Ovary (tissue), 3 donors: ENCODE measurements around the gene POU6F2.

Source experiments
- POLR2A ChIP-seq: fragments of 450-650 bp; IDR thresholded peaks from one replicate; pipeline ENCODE4 v1.6.1; 2017; ENCODE audit warnings: antibody characterized with exemption, mild to moderate bottlenecking, moderate library complexity
- TF ChIP-seq, protein P1 (sequence below), 3 donors: fragments of 450-650 bp in 2 of 3; fragments of 200-600 bp in 1 of 3; IDR thresholded peaks; one replicate each; pipeline versions ENCODE4 v1.5.1 to v1.8.0; 2016 to 2022; ENCODE audit warnings: antibody characterized with exemption in 3 of 3, mild to moderate bottlenecking in 1 of 3
- donor health status: DM: no; HTN: no; CAD: no.

DNA sequence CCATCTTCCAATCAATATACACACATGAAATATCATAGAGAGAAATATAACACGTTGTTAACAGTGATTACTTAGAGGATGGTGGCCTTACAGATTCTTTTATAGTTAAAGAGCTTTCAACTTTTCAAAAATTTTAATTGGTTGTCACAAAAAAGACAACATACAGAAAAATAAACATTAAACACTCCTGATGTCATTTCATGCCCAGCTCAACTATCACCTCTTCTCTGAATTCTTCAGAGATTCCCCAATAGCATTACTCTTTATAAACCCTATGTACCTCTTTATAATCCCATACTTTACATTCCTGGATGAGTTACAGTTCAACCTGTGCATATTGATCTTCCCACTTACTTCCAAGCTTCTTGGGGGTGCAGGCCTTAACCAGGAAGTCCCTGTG lies 159.8 kb downstream of the POU6F2 start:
- TF ChIP-seq, protein P1, sequence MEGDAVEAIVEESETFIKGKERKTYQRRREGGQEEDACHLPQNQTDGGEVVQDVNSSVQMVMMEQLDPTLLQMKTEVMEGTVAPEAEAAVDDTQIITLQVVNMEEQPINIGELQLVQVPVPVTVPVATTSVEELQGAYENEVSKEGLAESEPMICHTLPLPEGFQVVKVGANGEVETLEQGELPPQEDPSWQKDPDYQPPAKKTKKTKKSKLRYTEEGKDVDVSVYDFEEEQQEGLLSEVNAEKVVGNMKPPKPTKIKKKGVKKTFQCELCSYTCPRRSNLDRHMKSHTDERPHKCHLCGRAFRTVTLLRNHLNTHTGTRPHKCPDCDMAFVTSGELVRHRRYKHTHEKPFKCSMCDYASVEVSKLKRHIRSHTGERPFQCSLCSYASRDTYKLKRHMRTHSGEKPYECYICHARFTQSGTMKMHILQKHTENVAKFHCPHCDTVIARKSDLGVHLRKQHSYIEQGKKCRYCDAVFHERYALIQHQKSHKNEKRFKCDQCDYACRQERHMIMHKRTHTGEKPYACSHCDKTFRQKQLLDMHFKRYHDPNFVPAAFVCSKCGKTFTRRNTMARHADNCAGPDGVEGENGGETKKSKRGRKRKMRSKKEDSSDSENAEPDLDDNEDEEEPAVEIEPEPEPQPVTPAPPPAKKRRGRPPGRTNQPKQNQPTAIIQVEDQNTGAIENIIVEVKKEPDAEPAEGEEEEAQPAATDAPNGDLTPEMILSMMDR (IDR thresholded peaks at IDR 0.05) = no peak
- no peak for TF ChIP-seq POLR2A
